PFSK-1 (cell line): ENCODE results near the gene RAD51B.

Source experiments
- POLR2AphosphoS5 ChIP-seq: IDR thresholded peaks from 2 replicates; pipeline ENCODE4 v1.6.1; 2012; ENCODE audit warnings: low read depth, mild to moderate bottlenecking, control low read depth, low read length, moderate library complexity
- SIN3A ChIP-seq: IDR thresholded peaks from 2 replicates; pipeline ENCODE4 v1.6.1; 2012; ENCODE audit warnings: mild to moderate bottlenecking, low read length, moderate library complexity, borderline replicate concordance; ENCODE audit not compliant: insufficient read depth
- TAF1 ChIP-seq: IDR thresholded peaks from 2 replicates; pipeline ENCODE4 v1.6.1; 2012; ENCODE audit warnings: low read length, control low read depth, borderline replicate concordance; ENCODE audit not compliant: insufficient read depth

DNA sequence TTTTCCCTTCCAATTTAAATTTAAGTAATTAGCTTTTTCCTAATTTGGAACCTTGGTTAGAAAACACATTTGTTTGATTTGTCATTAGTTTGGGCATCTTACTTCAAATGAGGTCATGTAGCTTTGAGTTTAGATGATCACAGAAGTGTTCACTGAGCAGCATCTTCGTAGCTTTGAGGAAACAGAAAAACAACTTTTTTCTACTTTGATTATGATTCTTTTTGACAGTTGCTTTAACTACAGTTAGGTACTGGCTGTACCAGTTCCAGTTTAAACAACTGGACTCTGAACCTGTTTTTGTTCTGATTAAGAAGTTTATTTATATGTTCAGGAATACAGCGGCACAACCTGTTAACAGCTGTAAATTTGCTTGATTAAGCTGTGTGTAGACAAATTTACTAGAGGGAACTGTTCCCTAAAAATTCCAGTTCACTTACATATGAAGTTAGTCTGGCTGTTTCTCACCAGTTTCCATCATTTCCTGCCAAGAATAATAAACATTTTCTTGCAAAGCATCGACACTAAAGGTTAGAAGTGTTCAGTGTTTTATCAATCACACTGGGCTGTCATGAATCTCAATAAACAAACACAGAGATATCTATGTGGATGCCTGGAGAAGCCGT, 191.9 kb downstream of the RAD51B start:
- TF ChIP-seq POLR2AphosphoS5 (no peak), TAF1 (no peak), SIN3A (no peak)
